Measurements from ENCODE around the gene SUGP1.

GRCh38 chr19:19341026-19341425 lies 20.7 kb upstream of the SUGP1 start:
- TF ChIP-seq EZH2phosphoT487 (IDR thresholded peaks at IDR 0.05; ENCODE audit: borderline replicate concordance, low read depth, low read length), result no peak
- TF ChIP-seq CTCF (conservative IDR thresholded peaks at IDR 0.05; ENCODE audit: low read length), result no peak

Measured in OCI-LY7 (cell line).